BE2C (cell line): Measurements from ENCODE around the gene MAP2K4.
A peak's percentile ranks its signal among the peaks of the same experiment; 100 is the strongest.

Experiments used
- DNase-seq: peaks from one replicate; pipeline ENCODE4 v3.0.0-alpha.2; 2020
- H3K27me3 ChIP-seq: fragments of 250-450 bp; sonication (Bioruptor Pico); 2 replicates; pipeline ENCODE4 v1.5.1; 2020; ENCODE audit warnings: mild to moderate bottlenecking
- H3K36me3 ChIP-seq: fragments of 250-450 bp; sonication (Bioruptor Pico); 2 replicates; pipeline ENCODE4 v1.5.1; 2020; ENCODE audit warnings: mild to moderate bottlenecking
- H3K4me1 ChIP-seq: fragments of 250-450 bp; sonication (Bioruptor Pico); 2 replicates; pipeline ENCODE4 v1.5.1; 2020
- H3K4me3 ChIP-seq: 2 replicates; pipeline ENCODE4 v1.5.1; 2011; ENCODE audit warnings: low read depth, low read length
- H3K9me3 ChIP-seq: fragments of 250-450 bp; sonication (Bioruptor Pico); 2 replicates; pipeline ENCODE4 v1.5.1; 2020
- TF ChIP-seq, protein P1 (sequence below): IDR thresholded peaks from 2 replicates; pipeline ENCODE4 v1.5.1; 2012; ENCODE audit warnings: mild to moderate bottlenecking, low read depth, low read length

MAP2K4 gene

GRCh38 chr17:12043702-12044101 lies 23.0 kb downstream of the MAP2K4 start:
- TF ChIP-seq, protein P1, sequence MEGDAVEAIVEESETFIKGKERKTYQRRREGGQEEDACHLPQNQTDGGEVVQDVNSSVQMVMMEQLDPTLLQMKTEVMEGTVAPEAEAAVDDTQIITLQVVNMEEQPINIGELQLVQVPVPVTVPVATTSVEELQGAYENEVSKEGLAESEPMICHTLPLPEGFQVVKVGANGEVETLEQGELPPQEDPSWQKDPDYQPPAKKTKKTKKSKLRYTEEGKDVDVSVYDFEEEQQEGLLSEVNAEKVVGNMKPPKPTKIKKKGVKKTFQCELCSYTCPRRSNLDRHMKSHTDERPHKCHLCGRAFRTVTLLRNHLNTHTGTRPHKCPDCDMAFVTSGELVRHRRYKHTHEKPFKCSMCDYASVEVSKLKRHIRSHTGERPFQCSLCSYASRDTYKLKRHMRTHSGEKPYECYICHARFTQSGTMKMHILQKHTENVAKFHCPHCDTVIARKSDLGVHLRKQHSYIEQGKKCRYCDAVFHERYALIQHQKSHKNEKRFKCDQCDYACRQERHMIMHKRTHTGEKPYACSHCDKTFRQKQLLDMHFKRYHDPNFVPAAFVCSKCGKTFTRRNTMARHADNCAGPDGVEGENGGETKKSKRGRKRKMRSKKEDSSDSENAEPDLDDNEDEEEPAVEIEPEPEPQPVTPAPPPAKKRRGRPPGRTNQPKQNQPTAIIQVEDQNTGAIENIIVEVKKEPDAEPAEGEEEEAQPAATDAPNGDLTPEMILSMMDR = no peak

GRCh38 chr17:12046786-12047185 lies 26.1 kb downstream of the MAP2K4 start:
- Histone ChIP-seq H3K36me3 (no peaks in the 10 kb centered on the region), H3K4me3 (no peak overlapping the region), H3K9me3 (no peaks in the 10 kb centered on the region), H3K27me3 (no peaks in the 10 kb centered on the region), H3K4me1 (no peaks in the 10 kb centered on the region)
- TF ChIP-seq, protein P1 = no peak
- DNase-seq = no peak

More at GRCh38 chr17:12043702-12044101, 23.0 kb downstream of the MAP2K4 start:
- Histone ChIP-seq H3K27me3 (no peaks in the 10 kb centered on the region), H3K36me3 (no peaks in the 10 kb centered on the region), H3K4me1 (no peaks in the 10 kb centered on the region), H3K9me3 (no peaks in the 10 kb centered on the region), H3K4me3 (no peak overlapping the region)
- DNase-seq = no peak

- no peaks in the 10 kb centered on the region for H3K9me3 ChIP-seq
- H3K27me3 ChIP-seq = no peaks in the 10 kb centered on the region
- H3K4me3 ChIP-seq = no peak overlapping the region
- TF ChIP-seq, protein P1 = no peak
- peak; percentile 3 for DNase-seq
- H3K36me3 ChIP-seq = no peaks in the 10 kb centered on the region
- H3K4me1 ChIP-seq = no peaks in the 10 kb centered on the region
Observed at GRCh38 chr17:12047681-12048376, 27.2 kb downstream of the MAP2K4 start.

GRCh38 chr17:12048843-12049473 lies 28.3 kb downstream of the MAP2K4 start:
- Histone ChIP-seq H3K4me3 (no peak overlapping the region), H3K27me3 (no peaks in the 10 kb centered on the region), H3K36me3 (no peaks in the 10 kb centered on the region), H3K9me3 (no peaks in the 10 kb centered on the region), H3K4me1 (no peaks in the 10 kb centered on the region)
- TF ChIP-seq, protein P1 = no peak
- no peak for DNase-seq

DNA sequence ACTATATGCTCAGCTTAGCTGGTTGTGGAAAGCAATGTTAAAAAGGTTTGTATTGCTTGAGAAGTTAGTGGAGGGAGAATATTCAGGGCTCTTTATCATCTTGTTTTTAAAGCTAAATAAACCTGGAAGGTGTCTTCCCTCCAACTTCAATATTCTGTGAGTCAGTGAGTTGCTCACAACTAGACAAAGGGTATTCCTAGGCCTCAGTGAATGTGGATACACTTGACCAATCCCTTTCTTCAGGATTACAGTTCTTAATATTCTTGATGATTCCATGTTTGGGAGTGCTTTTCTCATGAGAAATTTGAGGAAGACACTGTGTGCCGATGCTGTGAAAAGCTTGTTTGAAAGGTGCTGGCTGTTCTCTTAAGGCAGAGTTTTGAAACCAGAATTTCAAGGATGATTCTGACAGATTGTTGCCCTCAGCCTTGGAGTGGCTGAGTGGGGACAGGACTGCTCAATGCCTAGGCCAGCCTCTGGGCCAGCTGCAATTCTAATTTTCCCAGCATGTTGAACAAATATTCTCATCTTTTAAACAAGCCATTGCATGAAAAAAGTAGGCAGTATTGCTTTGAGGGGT lies 30.1 kb downstream of the MAP2K4 start:
- H3K4me3 ChIP-seq = no peak overlapping the region
- H3K27me3 ChIP-seq = no peaks in the 10 kb centered on the region
- no peaks in the 10 kb centered on the region for H3K9me3 ChIP-seq
- H3K4me1 ChIP-seq = no peaks in the 10 kb centered on the region
- no peak for DNase-seq
- TF ChIP-seq, protein P1 = no peak
- no peaks in the 10 kb centered on the region for H3K36me3 ChIP-seq

DNA sequence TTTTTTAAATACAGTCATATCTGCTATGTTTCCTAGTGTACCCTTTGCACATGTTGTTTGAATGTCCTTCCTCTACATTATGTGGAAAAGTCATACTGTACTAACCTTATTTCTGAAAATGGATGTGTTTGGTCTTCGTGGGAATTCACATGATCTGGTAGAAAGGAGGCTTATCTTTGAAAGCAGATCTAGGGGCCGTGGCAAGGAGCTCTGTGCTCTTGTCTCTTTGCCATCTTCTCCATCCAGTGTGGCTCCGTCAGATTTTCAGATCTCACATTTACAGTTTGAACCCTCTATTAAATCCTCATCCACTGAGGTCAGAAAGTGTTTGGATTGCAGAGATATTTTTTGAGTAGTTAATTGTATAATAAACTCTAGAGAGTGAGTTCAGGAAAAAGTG lies 32.9 kb downstream of the MAP2K4 start:
- Histone ChIP-seq H3K36me3 (no peaks in the 10 kb centered on the region), H3K4me3 (no peak overlapping the region), H3K9me3 (no peaks in the 10 kb centered on the region), H3K4me1 (no peaks in the 10 kb centered on the region), H3K27me3 (no peaks in the 10 kb centered on the region)
- TF ChIP-seq, protein P1 = no peak
- no peak for DNase-seq
